GM19395 (cell line): ENCODE results near the gene CDKAL1.

ENCODE experiments used
- ATAC-seq: cut with Tn5 transposase; IDR thresholded peaks from one replicate; pipeline ENCODE4 v1.9.1; 2021; ENCODE audit warnings: mild to moderate bottlenecking, moderate library complexity; ENCODE audit not compliant: unreplicated experiment

The CDKAL1 gene

DNA sequence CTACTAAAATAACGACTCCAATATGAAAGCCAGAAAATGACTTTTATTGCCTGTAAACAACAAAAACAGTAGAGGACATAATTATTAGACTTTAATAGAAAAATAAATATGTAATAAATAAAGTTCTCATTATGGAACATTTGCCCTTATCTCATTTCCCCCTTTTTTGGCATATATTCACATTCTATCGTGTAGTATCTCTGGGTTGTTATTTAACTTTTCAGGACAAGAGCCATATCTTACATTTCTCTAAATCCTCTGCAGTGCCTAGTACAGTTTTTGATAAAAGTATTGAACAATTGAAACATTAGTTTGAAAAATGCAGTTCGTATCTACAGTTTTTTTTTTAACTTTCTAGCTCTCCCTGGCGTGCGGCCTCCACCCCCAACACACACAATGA, 617.3 kb downstream of the CDKAL1 start:
- ATAC-seq, result no peak

DNA sequence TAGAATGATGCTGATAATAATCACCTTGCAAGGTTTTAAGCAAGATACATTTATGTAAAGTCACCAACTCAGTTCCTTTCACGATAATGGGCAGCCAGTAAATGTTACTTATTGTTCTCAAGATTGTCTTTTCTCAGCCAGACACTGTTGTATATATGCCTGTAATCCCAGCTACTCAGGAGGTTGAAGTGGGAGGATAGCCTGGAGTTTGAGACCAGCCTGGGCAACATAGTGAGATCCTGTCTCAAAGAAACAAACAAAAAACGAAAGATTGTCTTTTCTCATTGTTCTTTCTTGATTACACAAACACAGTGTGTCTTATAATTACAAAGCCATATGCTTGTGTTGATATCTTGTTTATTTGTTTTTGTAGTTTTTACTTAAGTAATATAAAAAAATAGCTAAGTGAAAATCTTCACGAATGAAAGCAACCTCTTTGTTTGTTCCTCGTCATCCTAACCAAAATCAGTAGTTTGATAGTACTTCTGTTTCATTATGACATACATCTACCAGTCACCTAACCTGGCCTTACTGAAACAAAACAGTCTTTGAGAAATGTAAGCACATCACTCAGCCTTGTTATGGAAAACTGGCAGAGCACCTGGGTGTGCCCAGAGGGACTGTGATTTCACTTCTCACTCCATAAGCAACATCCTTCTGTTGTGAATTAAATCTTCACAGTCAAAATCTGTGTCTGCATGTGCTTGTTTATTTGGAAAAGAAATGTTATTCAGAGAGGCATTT, 623.1 kb downstream of the CDKAL1 start:
- ATAC-seq, result peak; percentile 67

DNA sequence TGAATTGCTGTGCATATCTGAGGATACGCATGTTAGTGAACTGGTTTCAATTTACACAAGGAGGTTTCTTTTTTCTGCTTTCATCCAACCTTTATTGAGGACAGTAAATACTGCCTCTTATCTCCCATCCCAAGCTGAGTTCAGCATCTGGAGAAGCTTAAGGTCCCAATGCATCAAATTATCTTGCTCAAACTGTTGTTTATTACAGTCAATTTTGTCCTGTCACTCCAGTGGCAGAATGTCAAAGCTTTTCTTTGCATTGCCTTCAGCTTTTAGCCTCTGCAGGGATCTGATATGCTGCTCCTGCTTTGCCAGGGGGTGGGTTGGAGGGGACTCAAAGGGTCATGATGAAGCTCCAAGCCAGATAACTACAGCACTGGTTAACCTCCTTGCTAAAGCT, 623.9 kb downstream of the CDKAL1 start:
- ATAC-seq, result no peak

DNA sequence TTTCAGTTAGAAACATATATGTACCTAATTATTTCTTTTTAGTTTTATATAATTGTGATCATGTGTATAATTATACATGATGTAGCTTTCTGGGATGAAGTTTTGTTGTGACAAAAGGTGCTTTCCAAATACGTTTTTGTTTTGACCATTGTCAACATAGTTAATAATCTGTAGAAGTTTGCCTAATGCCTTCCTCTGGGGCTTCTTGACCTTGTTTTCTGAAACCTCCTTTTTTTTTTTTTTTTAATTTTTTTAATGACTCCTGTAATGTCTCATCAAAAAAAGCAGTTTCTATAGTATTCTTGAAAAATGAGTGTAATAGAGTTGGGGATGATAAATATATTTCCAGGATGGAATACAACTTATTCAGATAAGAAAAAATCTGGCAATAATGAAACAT, 624.6 kb downstream of the CDKAL1 start:
- ATAC-seq, result peak; percentile 44

DNA sequence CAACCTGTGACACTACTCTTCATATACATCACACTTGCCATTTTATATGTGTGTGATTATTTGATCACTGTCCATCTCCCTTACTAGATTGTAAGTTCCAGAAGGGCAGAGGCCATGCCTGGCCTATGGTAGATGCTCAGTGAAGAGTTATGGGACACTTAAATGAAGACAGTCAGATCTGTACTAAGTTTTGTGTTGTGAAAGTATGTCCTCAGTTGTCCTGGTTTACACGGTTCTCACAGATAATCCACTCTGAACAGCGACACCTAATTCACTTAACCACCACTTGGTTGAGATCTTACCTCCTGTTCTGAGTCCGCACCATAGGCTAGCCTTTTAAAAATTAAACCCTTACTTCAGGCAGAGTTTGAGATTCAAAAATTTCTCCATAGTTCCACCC, 625.2 kb downstream of the CDKAL1 start:
- peak; percentile 49 for ATAC-seq

DNA sequence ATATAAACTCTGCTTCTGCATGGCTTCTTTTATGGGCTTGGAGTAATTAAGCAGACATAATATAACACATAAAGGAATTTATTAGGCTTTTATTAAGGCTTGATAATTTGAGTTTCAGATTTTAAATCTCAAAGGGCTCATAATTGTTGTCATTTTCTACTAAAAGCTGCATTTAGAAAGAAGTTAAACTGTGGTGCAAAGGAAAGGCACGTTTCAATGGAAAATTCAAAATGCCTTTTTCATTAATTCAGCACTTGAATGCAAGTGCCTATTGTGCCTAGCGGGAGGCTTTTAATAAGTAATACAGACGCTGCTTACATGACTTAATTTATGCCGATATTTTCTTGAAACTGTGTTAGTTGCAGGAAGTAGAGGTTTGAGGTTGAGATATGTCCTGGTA, 627.5 kb downstream of the CDKAL1 start:
- ATAC-seq, result no peak

DNA sequence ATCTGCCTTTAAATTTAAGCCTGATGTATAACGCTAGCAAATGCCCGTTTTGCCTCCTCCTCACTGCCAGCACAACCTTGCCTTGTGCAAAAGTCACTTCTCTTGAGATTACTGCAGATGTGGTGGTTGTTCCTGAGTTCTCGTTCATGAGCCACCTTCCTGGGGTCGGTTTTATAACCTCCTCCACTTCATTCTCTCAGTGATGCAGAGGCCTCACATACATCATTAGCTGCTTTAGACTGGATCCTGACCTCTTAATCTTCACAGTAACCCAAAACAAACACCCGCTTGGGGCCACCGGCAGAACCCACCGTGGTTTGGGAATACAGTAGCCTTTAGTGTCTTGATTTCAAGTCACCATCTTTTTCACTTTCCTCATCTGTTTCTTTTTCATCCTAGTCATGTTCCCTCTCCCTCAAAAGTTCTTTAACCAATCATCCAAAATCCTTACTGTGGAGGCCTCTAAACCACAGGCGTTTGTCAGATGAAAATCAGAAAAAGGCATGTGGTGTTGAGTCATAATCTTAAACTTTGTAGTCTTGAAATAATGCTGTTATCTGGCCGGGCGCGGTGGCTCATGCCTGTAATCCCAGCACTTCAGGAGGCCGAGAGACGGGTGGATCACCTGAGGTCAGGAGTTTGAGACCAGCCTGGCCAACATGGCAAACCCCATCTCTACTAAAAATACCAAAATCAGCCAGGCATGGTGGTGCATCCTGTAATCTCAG, 629.0 kb downstream of the CDKAL1 start:
- no peak for ATAC-seq

DNA sequence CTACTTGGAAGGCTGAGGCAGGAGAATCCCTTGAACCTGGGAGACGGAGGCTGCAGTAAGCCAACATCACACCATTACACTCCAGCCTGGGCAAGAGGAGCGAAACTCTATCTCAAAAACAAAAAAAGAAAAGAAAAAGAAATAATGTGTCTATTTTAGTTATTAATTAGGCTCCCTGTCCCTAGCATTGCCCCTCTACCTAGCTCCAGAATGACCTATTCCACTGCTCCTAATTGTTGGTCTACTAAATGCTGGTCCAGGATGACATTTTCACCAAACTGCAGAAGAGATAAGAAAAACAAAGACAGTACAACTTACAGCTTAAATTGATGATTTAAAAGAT, 629.6 kb downstream of the CDKAL1 start:
- ATAC-seq, result no peak

DNA sequence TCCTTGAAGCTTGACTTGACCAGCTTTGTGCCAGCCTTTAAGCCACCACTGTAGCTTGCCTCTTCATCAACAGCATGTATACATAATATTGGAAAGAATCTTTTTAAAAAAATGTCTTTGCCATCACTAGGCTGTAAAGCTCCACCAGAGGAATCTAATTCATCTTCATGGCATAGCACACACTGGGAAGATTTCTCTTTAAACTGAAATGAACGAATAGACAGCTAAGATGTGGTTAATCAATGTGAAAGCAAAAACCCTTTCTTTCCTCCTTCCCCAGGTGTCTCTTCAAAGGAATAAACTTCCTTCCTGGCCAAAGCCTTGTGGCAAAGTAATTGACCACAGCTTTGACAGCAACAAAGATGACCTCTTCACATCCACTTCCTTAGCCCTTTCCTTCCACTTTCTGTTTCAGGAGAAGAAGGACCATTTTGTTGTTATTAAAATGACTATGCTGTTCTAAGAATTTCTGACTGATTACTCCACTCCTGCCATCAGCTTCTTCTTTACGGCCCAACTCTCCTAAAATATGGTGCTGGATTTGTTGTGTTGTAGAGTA, 630.6 kb downstream of the CDKAL1 start:
- ATAC-seq, result peak; percentile 79

DNA sequence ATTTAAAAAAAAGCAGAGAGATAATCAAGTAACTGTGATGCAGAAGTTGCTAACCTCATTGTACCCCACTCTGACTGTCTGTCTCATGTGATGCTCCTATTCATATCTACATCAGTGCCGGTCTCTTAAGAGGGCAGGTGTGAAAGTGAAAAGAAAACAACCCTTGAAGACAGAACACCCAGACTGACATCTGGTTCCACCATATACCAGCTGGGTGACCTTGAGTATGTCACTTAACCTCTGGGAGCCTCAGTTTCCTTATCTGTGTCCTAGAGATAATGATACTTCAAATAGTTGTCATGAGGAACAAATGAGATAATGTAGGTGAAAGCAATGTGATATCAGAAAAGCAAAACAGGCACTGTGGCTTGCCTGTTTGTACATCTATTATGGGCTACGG, 632.5 kb downstream of the CDKAL1 start:
- peak; percentile 79 for ATAC-seq

DNA sequence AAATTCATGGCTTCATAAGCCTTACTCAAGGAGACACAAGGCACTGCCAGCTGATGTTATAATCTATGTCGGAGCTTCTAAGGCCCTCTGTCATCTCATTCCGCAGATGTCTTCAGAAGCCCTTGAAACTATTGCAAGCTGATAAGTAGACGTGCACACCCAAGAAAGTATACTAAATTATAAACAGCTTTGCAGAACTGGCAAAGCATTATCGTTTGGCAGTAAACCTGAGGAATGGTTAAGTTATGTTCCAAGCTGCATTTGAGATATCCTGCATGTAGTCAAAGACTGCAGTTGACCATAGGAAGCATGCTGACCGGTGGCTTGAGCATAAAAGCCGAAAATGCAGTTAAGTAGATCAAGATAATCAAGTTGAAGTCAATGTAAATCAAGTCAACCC, 633.5 kb downstream of the CDKAL1 start:
- no peak for ATAC-seq

DNA sequence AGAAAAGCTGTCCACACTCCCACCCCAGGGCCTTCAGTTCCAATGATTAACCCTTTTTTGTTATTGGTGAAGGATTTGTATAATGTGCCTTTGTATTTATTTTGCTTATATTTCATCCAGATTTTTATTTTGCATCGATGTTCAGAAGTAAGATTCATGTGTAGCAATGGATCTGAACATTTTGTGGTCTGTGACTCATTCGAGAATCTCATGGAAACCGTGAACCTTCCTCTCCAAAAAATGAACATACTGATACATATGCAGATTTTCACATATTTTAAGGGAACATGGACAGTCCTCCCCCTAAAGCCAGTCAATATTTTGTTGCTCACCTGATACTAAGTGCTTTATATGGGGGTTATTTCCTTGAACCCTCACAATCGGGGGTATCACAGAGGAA, 637.5 kb downstream of the CDKAL1 start:
- ATAC-seq, result no peak

DNA sequence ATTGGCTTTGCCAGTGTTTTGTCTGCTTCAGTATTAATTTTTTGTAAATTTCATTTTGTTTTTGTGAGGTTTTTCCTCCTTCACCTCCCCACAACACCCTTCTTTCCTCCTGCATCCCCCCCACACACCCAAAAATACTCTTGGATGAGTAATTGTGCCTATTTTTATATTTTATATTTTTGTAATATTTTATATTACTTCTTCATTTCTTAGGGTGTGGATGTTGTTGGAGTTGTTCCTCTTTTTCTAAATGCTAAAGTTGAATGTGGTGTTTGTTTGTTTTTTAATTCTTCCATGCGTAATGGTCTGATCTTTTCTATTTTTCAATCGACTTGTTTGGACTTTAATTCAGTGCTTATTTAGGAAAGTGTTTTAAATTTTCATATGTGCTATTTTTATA, 638.8 kb downstream of the CDKAL1 start:
- no peak for ATAC-seq

DNA sequence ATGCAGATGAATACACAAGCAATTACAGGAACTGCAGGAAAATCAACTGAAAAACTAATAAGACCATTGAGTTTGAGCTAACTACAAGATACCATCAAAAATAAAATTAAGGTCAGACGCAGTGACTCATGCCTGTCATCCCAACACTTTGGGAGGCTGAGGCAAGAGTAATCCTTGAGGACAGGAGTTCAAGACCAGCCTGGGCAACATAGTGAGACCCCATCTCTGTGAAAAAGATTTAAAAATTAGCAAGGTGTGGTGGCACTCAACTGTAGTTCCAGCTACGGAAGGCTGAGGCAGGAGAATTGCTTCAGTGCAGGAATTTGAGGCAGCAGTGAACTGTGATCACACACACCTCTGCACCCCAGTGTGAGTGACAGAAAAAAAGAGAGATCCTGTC, 639.4 kb downstream of the CDKAL1 start:
- no peak for ATAC-seq

DNA sequence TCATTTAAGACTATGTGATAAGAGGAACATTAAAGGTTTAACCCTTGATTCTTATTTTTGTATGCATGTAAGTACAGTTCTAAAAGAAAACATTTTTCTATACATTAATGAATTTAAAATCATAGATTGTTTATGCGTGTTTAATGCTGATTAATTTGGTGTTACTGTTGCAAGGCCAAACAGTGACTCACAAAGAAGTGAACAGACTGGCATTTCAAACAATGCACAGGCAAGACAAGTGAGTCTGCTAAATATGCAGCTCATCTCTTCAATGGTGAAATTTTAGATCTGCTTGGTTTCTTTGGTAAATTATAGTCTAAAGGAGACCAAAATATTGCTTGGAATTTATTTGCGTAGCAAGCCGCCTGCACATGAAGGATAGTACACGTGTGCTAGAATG, 641.9 kb downstream of the CDKAL1 start:
- ATAC-seq, result no peak

DNA sequence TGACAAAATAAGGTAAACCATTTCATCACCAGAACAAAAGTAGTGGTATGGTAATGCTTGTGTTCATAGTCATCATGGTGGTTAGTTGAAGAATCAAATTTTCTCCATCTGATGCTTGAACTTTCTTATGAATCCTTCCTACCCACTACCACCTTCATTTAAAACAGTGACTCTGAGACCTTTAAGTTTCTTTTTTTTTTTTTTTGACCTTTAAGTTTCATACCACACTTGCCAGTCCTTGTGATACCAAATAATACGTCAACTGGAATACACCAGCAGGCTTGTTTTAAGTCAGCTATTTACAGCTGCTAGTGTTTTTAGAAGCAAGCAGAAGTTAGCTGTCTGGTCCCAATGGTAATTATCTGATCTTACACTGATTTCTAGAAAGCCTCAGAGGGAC, 645.9 kb downstream of the CDKAL1 start:
- ATAC-seq, result peak; percentile 72

DNA sequence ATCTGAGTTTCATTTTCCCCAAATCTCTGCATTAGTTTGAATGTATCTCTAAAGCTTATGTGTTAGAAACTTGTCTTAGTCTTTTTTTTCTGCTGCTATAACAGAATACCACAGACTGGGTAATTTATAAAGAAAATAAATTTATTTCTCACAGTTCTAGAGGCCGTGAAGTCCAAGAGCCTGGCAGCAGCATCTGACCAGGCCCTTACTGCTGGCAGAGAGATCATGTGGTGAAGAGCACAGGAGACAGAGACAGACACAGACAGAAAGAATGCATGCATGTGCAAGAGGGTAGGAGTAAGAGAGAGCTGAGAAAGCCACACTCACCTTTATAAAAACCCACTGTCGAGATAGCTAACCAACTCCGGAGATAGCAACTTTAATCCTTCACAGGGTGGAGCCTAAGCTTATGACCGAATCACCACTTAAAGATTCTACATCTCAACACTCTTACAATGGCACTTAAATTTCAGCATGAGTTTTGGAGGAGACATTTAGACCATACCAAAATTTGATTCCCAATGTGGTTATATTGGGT, 646.6 kb downstream of the CDKAL1 start:
- ATAC-seq, result no peak

DNA sequence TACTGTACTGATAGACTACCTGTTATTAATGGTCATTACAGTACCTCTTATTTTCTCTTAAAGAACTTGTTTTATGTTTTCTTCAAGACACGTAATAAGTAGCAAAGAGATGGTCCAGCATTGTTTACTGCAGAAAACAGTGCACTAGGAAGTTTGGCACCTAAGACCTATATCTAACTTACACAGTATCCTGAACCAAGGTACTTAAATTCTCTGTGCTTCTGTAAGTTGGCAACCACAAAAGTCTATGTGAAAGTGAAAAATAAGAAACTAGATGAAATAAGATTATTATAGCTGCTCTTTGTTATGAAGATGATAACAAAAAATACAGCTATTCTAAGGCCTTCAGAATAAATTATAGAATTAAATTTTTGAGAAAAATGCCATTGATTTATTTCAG, 647.6 kb downstream of the CDKAL1 start:
- ATAC-seq, result peak; percentile 74

DNA sequence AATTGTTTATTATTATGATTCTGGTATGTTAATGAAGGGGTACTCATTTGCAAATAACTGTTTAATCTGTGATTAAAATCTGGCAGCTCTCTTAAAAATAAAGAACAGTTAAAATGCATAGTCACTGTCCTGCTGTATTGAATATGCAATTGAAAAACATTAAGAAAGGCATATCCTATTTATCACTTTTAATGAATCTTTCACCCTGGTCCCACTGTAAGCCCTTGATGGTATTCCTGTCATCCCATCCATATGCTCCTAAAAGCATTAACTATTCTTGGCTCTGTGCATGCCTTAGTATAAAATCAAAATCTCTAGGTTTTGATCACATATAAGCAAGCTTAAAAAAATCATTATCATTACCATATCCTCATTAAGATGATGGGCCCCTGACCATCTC, 648.3 kb downstream of the CDKAL1 start:
- ATAC-seq, result no peak

DNA sequence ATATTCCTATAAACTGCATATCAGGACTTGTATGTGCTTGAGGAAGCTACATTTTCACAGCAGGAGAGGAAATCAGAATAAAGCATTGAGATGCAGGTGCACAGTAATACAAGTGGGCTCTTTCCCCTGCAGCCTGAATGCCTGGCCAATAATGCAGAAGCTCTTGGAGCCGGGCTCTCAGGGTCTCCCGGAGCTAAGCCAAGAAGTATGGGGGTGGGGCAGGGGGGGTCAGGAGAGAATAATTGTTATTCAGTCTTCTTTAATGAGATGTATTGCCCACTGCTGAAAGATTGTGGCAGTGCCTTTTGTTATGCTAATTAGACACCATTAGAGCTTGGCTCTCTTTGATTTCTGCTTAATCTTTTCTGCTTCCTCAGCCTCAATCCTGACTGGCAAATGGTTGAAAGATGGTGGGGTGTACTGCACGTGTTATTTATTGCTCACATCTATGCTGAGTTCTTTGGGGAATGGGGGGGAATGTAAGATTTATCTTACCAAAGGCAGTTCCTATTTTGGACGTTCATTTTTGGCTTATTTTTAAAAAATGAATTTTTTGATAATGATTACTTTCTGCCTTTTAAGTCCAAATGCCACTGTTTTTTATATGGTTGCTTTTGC, 651.7 kb downstream of the CDKAL1 start:
- ATAC-seq, result no peak

DNA sequence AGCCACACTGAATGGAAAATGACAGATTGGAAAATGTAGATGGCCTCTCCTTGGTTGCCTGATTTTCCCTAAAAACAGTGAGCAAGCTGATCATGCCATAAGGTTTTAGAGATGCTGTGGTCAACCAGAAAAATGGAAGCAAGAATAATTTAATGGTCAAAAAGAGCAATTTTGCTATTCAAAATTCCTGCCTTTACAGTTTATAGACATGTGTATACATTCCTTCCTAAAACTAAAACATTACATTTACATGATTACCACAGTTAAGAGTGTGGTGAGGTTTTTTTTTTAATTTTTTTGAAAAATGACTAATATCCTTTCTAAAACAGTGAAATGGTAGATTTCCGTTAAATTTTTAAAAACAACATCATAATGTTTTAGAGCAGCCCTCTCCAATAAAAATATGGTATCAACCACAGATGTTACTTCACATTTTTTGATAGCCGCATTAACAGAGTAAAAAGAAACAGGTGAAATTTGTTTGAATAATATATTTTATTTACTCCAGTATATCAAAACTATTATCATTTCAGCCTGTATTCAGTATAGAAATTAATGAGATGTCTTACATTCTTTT, 652.3 kb downstream of the CDKAL1 start:
- ATAC-seq, result no peak
